ENCODE data around the gene CLCN1. TPM values are rescaled to one million over a fixed set of nuclear protein-coding genes. Genes with fewer than 3 reads are reported as not detected.

The CLCN1 gene
- total and polyA plus RNA-seq, 10 of the 15 experiments (the other 5 are each of a cell fraction or from before 2014, with no cell fraction given) = 0.30 TPM; not detected in 9

DNA sequence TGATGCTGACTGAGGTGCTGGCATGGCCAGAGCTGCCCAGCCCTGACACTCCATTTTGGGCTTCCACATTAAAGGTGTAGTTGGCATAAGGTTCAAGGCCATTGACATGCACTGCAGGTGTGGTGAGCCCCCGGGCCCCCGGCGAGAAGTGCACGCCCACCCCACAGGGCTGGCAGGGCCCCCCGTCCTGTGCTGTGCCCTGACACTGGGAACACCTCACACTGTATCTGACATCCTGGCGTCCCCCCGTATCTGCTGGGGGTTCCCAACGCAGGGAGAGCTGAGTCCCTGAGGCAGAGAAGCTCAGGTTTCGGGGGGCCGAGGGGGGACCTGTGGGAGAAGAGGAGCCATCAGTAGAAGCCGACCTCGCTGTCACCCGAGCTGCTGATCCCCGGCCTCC, 82.7 kb downstream of the CLCN1 start:
- Histone ChIP-seq H3K9ac (ENCODE audit: control insufficient read depth, insufficient read depth, low read length) (no peak overlapping the region), H3K36me3 (ENCODE audit: control insufficient read depth in 2 of 2, insufficient read depth in 2 of 2, low read length in 1 of 2) (no peaks in the 10 kb centered on the region), H2AFZ (ENCODE audit: control insufficient read depth, low read depth, low read length) (no peak overlapping the region), H3K79me2 (ENCODE audit: control insufficient read depth, insufficient read depth, low read length) (no peaks in the 10 kb centered on the region), H4K20me1 (ENCODE audit: control insufficient read depth, insufficient read depth) (no peaks in the 10 kb centered on the region), H3K4me3 (no peak overlapping the region), H3K27me3 (replicated peaks in 1 of 2; ENCODE audit: control insufficient read depth in 2 of 2, insufficient read depth in 2 of 2, low read length in 1 of 2) (no peaks in the 10 kb centered on the region), H3K4me1 (ENCODE audit: control insufficient read depth, insufficient read depth, low read length) (no peaks in the 10 kb centered on the region), H3K9me3 (replicated peaks; ENCODE audit: control insufficient read depth, insufficient read depth, low read length) (no peaks in the 10 kb centered on the region), H3K4me2 (ENCODE audit: control insufficient read depth, insufficient read depth) (no peak overlapping the region), H3K27ac (ENCODE audit: control insufficient read depth, insufficient read depth) (no peak overlapping the region)
- ChIA-PET SMC1A (ENCODE audit: uncharacterized antibody, unreplicated experiment) (no interaction called here), RAD21 (ENCODE audit: unreplicated experiment) (no interaction called here), CTCF (interaction anchor here (1.5 kb wide), 1 partner anchor 18 kb away, joined by 3 read pairs; no protein-coding TSS in a partner anchor), POLR2A (no interaction called here)
- TF ChIP-seq ATF3 (IDR thresholded peaks at IDR 0.05; ENCODE audit: borderline replicate concordance, extremely low read depth, low read depth, low read length) = no peak
- no peak for TF ChIP-seq KAT2A (conservative IDR thresholded peaks at IDR 0.05; ENCODE audit: control insufficient read depth, low read depth, low read length)
- TF ChIP-seq PBX3 (IDR thresholded peaks at IDR 0.05; ENCODE audit: insufficient replicate concordance, low read depth, low read length) = no peak
- no peak for TF ChIP-seq YBX1 (IDR thresholded peaks at IDR 0.05)
- no peak for TF ChIP-seq SUZ12 (IDR thresholded peaks at IDR 0.05; ENCODE audit: unreplicated experiment)
- TF ChIP-seq POLR2AphosphoS2 (IDR thresholded peaks at IDR 0.05; ENCODE audit: low read depth, low read length) = no peak
- TF ChIP-seq, protein P1, sequence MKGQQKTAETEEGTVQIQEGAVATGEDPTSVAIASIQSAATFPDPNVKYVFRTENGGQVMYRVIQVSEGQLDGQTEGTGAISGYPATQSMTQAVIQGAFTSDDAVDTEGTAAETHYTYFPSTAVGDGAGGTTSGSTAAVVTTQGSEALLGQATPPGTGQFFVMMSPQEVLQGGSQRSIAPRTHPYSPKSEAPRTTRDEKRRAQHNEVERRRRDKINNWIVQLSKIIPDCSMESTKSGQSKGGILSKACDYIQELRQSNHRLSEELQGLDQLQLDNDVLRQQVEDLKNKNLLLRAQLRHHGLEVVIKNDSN (IDR thresholded peaks at IDR 0.05; ENCODE audit: borderline replicate concordance, extremely low read length, insufficient read depth, low read depth, low read length) = no peak
- TF ChIP-seq NFYA (IDR thresholded peaks at IDR 0.05; ENCODE audit: borderline replicate concordance, low read depth, low read length) = no peak
- in situ Hi-C loops (cut with MboI) = no loop called here
- intact Hi-C loops (cut with micrococcal nuclease; ENCODE audit: unreplicated experiment) = no loop called here
- FAIRE-seq (no peak), DNase-seq (ENCODE audit: low read depth, low spot score) (no peak), ATAC-seq (no peak)
- BruUV-seq (replicated peaks) = no TSS peak
- WGBS (ENCODE audit: insufficient coverage, insufficient replicate concordance, low lambda C conversion rate, missing lambda C conversion rate) = 49% methylated on average over 14 of the region's 14 CpGs
